Right lobe of liver (tissue), 4 donors: ENCODE measurements around the gene RGMB.

ENCODE experiments used
- POLR2A ChIP-seq: fragments of 450-650 bp; IDR thresholded peaks from one replicate; pipeline ENCODE4 v1.6.1; 2017; ENCODE audit warnings: antibody characterized with exemption, mild to moderate bottlenecking
- TF ChIP-seq, protein P1 (sequence below), 4 donors: fragments of 200-600 bp in 3 of 4; fragments of 450-650 bp in 1 of 4; IDR thresholded peaks; one replicate each; pipeline versions ENCODE4 v1.5.1 to v1.8.0; 2016 to 2022; ENCODE audit warnings: antibody characterized with exemption in 4 of 4, mild to moderate bottlenecking in 2 of 4
- donor health status: DM: no; HTN: no; CAD: no.
- donor health status: DM: no; HTN: no; CAD: no.
- donor health status: DM: no; HTN: yes; CAD: no.

DNA sequence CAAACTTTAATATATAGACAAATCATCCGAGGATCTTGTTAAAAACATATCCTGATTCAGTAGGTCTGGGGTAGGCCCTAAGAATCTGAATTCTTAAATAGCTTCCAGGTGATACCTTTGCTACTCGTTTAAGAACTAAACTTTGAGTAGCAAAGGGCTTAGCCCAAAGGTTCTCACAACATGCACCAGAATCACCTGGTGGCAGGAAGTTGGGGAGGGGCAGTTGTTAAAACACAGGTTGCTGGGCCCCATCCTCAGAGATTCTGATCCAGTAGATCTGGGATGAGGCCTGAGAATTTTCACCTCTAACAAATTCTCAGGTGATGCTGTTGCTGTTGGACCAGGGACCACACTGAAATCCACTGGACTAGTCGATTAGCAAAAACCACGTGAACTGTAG, 20.0 kb upstream of the RGMB start:
- TF ChIP-seq, protein P1, sequence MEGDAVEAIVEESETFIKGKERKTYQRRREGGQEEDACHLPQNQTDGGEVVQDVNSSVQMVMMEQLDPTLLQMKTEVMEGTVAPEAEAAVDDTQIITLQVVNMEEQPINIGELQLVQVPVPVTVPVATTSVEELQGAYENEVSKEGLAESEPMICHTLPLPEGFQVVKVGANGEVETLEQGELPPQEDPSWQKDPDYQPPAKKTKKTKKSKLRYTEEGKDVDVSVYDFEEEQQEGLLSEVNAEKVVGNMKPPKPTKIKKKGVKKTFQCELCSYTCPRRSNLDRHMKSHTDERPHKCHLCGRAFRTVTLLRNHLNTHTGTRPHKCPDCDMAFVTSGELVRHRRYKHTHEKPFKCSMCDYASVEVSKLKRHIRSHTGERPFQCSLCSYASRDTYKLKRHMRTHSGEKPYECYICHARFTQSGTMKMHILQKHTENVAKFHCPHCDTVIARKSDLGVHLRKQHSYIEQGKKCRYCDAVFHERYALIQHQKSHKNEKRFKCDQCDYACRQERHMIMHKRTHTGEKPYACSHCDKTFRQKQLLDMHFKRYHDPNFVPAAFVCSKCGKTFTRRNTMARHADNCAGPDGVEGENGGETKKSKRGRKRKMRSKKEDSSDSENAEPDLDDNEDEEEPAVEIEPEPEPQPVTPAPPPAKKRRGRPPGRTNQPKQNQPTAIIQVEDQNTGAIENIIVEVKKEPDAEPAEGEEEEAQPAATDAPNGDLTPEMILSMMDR (IDR thresholded peaks at IDR 0.05), result no peak
- TF ChIP-seq POLR2A, result no peak
